ENCODE measurements around the gene UMPS. TPM values are rescaled to one million over a fixed set of nuclear protein-coding genes. Genes with fewer than 3 reads are reported as not detected.

UMPS gene
- polyA plus RNA-seq, 1 of the 3 experiments (the other 2 are of a cell fraction) = 25.1 TPM

DNA sequence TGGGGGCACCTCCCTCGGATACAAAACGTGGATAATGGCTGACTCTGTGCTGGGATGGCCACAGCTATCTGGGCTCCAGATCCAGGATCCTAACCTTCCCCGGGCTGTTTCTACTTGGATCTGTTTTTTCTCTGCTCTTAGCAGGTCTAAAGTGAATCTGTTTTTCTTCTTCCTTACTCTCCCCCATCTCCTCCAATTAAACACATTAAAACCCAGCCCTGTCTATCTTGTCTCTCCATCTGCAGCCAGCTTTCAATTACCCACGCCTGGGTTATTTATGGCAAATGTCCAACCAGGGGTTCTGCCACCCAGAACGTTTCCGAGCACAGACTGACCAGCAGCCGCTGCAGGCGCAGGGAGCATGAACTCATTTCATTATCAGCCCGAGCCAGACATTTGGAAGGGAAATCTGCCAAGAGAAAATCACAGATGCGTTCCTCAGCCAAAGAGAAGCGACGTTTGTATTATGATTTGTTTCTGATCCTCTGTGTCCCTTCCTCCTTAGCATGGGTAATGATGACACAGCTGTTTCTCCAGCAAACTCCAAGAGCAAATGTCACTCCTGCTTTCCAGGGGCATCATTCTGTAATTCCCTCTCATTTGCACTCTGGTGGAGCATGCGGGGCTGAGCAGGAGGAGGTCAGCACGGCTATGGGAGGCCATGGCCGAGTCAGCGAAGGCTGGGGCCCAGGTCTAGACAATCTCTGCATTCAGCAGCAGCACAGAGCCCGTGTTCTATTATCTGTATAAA lies 42.0 kb downstream of the UMPS start (continued):
- TF ChIP-seq, protein P1, sequence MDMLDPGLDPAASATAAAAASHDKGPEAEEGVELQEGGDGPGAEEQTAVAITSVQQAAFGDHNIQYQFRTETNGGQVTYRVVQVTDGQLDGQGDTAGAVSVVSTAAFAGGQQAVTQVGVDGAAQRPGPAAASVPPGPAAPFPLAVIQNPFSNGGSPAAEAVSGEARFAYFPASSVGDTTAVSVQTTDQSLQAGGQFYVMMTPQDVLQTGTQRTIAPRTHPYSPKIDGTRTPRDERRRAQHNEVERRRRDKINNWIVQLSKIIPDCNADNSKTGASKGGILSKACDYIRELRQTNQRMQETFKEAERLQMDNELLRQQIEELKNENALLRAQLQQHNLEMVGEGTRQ (IDR thresholded peaks at IDR 0.05; ENCODE audit: borderline replicate concordance, low read depth, low read length) = no peak
- no peak for TF ChIP-seq NRF1 (IDR thresholded peaks at IDR 0.05; ENCODE audit: low read depth, low read length)
- 0 out of 2 replicates have a peak, but pooled peaks have one; percentile 12 for TF ChIP-seq SMC3 (IDR thresholded peaks at IDR 0.05; ENCODE audit: low read depth, low read length)
- peak; percentile 13; the same call in 1 of the 2 replicates for TF ChIP-seq RAD21 (IDR thresholded peaks at IDR 0.05; ENCODE audit: low read length)
- TF ChIP-seq, protein P2, sequence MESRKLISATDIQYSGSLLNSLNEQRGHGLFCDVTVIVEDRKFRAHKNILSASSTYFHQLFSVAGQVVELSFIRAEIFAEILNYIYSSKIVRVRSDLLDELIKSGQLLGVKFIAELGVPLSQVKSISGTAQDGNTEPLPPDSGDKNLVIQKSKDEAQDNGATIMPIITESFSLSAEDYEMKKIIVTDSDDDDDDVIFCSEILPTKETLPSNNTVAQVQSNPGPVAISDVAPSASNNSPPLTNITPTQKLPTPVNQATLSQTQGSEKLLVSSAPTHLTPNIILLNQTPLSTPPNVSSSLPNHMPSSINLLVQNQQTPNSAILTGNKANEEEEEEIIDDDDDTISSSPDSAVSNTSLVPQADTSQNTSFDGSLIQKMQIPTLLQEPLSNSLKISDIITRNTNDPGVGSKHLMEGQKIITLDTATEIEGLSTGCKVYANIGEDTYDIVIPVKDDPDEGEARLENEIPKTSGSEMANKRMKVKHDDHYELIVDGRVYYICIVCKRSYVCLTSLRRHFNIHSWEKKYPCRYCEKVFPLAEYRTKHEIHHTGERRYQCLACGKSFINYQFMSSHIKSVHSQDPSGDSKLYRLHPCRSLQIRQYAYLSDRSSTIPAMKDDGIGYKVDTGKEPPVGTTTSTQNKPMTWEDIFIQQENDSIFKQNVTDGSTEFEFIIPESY (IDR thresholded peaks at IDR 0.05; ENCODE audit: borderline replicate concordance, low read depth) = peak; percentile 92
- no peak for TF ChIP-seq RFX5 (IDR thresholded peaks at IDR 0.05; ENCODE audit: low read length)
- peak; percentile 60; the same call in 1 of the 2 replicates for TF ChIP-seq TAF1 (IDR thresholded peaks at IDR 0.05; ENCODE audit: borderline replicate concordance, low read depth, low read length)
- TF ChIP-seq GATA2 (CRISPR knock-in tag; IDR thresholded peaks at IDR 0.05) = peak; percentile 100
- TF ChIP-seq ELF1 (IDR thresholded peaks at IDR 0.05) = peak; percentile 79
- peak; percentile 100 for TF ChIP-seq NFIC (IDR thresholded peaks at IDR 0.05; ENCODE audit: borderline replicate concordance)

DNA sequence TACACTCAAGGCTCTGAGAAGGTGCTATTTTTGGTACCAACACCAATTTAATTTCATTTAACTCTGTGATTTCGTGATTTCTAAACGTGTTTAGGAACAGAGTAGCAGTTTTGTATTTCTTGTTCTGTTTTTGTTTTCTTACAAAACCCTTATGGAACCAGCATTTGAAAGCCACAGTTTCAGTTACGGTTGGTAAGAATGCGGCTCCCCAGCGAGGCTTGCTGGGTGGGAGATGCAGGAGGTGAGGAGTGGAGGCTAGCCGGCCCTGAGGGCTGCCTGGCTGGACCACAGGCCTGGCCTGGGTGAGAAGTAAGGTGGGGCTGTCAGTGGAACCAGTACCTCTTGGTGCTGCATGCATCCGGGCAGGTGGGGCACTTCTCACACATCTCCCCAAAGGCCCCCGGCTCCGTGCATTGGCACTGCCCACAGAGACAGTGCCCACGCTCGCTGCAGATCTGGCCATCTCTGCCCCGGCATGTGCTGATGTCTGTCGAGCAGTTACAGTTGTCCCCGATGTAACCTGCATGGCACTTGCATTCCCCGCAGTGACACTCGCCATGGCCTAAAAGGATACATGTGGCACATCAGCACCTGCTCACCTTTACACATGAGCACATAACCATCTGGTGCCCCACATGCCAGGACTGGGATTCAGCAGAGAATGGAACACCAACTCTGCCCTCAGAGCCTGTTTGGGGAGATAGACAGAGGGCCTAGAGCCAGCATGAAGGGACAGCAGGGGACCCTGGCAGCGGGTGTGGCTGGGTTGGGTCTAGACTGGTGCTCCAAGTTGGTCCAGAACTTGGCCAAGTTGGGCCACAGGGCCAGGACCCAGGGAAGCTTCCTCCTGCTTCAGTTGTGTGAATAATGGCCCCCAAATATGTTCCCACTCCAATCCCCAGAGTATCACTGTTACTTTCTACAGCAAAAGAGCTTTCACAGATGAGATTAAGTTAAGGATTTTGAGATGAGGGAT lies 43.4 kb downstream of the UMPS start:
- H3K36me3 ChIP-seq (replicated peaks in 1 of 2; ENCODE audit: control insufficient read depth in 1 of 2, insufficient read depth in 2 of 2, low read length in 1 of 2) = peaks cover 29 to 34% of the 10 kb centered on the region in 2 experiments
- no peak overlapping the region for H3K4me3 ChIP-seq (ENCODE audit: low read depth in 2 of 2, low read length in 1 of 2)
- peak overlapping the region; percentile 85 to 97 for H3K27ac ChIP-seq (ENCODE audit: low read depth in 2 of 2, low read length in 1 of 2)
- peaks cover 37% of the 10 kb centered on the region for H3F3A ChIP-seq (replicated peaks; ENCODE audit: insufficient read depth)
- H3K79me2 ChIP-seq (ENCODE audit: insufficient read depth) = peaks cover 7% of the 10 kb centered on the region; the same call in 1 of the 2 replicates
- H4K20me1 ChIP-seq (ENCODE audit: insufficient read depth) = peaks cover 6% of the 10 kb centered on the region; the same call in 1 of the 2 replicates
- H3K9me2 ChIP-seq = no peaks in the 10 kb centered on the region
- H3K27me3 ChIP-seq (ENCODE audit: insufficient read depth) = no peaks in the 10 kb centered on the region
- peak overlapping the region; percentile 22; the same call in 1 of the 2 replicates for H3K4me2 ChIP-seq
- no peak for DNase-seq
- ChIA-PET POLR2A (no interaction called here), CTCF (interaction anchor here (1.1 to 15.4 kb wide), 6 partner anchors 13 to 131 kb away, joined by 3 to 332 read pairs (median 4); no protein-coding TSS in a partner anchor)
- TF ChIP-seq MEF2A (IDR thresholded peaks at IDR 0.05; ENCODE audit: borderline replicate concordance, low read depth) (no peak), YY1 (IDR thresholded peaks at IDR 0.05; ENCODE audit: low read depth) (no peak), EZH2phosphoT487 (IDR thresholded peaks at IDR 0.05; ENCODE audit: borderline replicate concordance, low read depth) (no peak)
- no peaks in the 10 kb centered on the region for H3K9me3 ChIP-seq
- H3K4me1 ChIP-seq (ENCODE audit: control insufficient read depth in 1 of 2, insufficient read depth in 2 of 2, low read depth in 1 of 2, low read length in 1 of 2) = peaks cover 44 to 91% of the 10 kb centered on the region in 2 experiments
- H2AFZ ChIP-seq (ENCODE audit: low read depth) = no peak overlapping the region
- no peak overlapping the region for H3K9ac ChIP-seq
- WGBS (ENCODE audit: low lambda C conversion rate) = 91% methylated on average over 15 of the region's 17 CpGs
